Karpas-422 (cell line): ENCODE measurements around the gene ATP10B. TPM values are rescaled to one million over a fixed set of nuclear protein-coding genes. Genes with fewer than 3 reads are reported as not detected.

Experiments used
- DNase-seq: peaks from one replicate; pipeline ENCODE4 v3.0.0-alpha.2; 2015
- H2AFZ ChIP-seq: fragments of 200-600 bp; sonication (generic); 2 replicates; pipeline ENCODE4 v1.6.1; 2014; ENCODE audit warnings: antibody characterized with exemption, low read length, mixed read lengths
- H3K27ac ChIP-seq: fragments of 200-600 bp; sonication (generic); 2 replicates; pipeline ENCODE4 v1.5.1; 2014; ENCODE audit warnings: mild to moderate bottlenecking, low read length, moderate library complexity
- H3K27me3 ChIP-seq: fragments of 200-600 bp; sonication (generic); 2 replicates; pipeline ENCODE4 v1.6.1; 2014; ENCODE audit warnings: low read length, mixed read lengths
- H3K36me3 ChIP-seq: fragments of 200-600 bp; sonication (generic); 2 replicates; pipeline ENCODE4 v1.6.1; 2014; ENCODE audit warnings: low read length, mixed read lengths; ENCODE audit not compliant: insufficient read depth
- H3K4me1 ChIP-seq: fragments of 200-600 bp; sonication (generic); 2 replicates; pipeline ENCODE4 v1.6.1; 2014; ENCODE audit warnings: mild to moderate bottlenecking, low read length, mixed read lengths
- H3K4me2 ChIP-seq: fragments of 200-600 bp; sonication (generic); 2 replicates; pipeline ENCODE4 v1.6.1; 2014; ENCODE audit warnings: low read length, low read depth, mild to moderate bottlenecking; ENCODE audit not compliant: poor library complexity, severe bottlenecking
- H3K4me3 ChIP-seq: fragments of 200-600 bp; sonication (generic); 2 replicates; pipeline ENCODE4 v1.5.1; 2014; ENCODE audit warnings: mild to moderate bottlenecking, antibody characterized with exemption, low read length, mixed read lengths
- H3K79me2 ChIP-seq: fragments of 200-600 bp; sonication (generic); 2 replicates; pipeline ENCODE4 v1.6.1; 2014; ENCODE audit warnings: mild to moderate bottlenecking, low read length, mixed read lengths
- H3K9ac ChIP-seq: fragments of 200-600 bp; sonication (generic); 2 replicates; pipeline ENCODE4 v1.6.0; 2014; ENCODE audit warnings: low read length
- H3K9me2 ChIP-seq: fragments of 200-600 bp; sonication (generic), shearing (Covaris generic); replicated peaks from 2 replicates; pipeline ENCODE4 v1.6.0; 2014; ENCODE audit warnings: mild to moderate bottlenecking, low read length, moderate library complexity; ENCODE audit not compliant: insufficient read depth
- H3K9me3 ChIP-seq: fragments of 300-700, 200-600 bp; sonication (generic); 2 replicates; pipeline ENCODE4 v1.6.1; 2014; ENCODE audit warnings: low read length, mixed read lengths
- H4K20me1 ChIP-seq: fragments of 200-600 bp; sonication (generic); 2 replicates; pipeline ENCODE4 v1.6.1; 2014; ENCODE audit warnings: mild to moderate bottlenecking, antibody characterized with exemption, low read length, low read depth; ENCODE audit not compliant: insufficient read depth
- total RNA-seq: library from RNA; depleted of rRNA; stranded (reverse); fragments of >200 nt; shearing (Covaris generic); gene quantifications from 2 replicates; pipeline ENCODE4 v1.2.3, GENCODE V29; 2014; ENCODE audit warnings: low replicate concordance

Gene ATP10B
- total RNA-seq, 1 experiment from 2014 or later = not detected

DNA sequence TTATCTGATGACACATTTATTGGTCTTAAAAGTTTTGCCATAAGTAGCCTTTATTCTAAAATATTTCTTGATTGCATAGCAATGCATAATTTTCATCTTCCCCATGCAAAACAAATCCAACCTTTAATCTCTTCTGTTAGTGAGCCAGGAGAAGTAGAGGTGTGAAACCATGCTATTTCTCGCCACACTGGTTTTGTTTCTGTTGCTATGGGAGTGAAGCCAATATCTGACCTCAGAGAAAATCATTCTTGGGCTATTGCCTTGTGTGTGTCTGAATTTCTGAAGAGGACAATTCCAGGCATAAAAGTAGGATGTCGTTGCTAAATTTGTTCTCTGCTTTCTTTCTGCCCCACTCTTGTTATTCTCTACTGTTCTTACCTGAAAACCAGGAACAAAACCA is 246.7 kb downstream of the ATP10B start:
- Histone ChIP-seq H3K4me2 (no peak overlapping the region), H3K79me2 (no peaks in the 10 kb centered on the region), H3K4me3 (no peak overlapping the region), H3K27me3 (no peaks in the 10 kb centered on the region), H4K20me1 (no peaks in the 10 kb centered on the region), H3K9me2 (no peaks in the 10 kb centered on the region), H3K4me1 (no peaks in the 10 kb centered on the region), H3K9ac (no peak overlapping the region), H3K9me3 (no peaks in the 10 kb centered on the region), H3K27ac (no peak overlapping the region), H3K36me3 (no peaks in the 10 kb centered on the region), H2AFZ (no peak overlapping the region)
- DNase-seq = no peak

DNA sequence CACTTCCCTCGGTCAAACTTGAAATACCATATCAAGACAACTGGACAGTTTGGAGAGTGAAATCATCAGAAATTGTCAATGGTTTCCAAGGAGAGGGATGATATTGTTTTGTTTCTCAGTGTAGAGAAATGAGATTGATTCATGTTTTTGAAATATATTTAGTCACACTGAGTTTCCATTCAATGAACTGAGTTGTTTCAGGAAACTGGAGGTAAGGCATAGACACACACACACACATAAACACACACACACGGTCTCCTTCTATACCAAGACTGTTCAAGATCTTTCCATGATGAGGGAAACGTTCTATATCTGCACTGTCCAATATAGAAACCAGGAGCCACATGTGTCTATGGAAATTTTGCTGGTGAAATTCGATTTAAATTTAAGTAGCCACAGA is 247.5 kb downstream of the ATP10B start:
- Histone ChIP-seq H3K4me1 (no peaks in the 10 kb centered on the region), H3K36me3 (no peaks in the 10 kb centered on the region), H3K4me2 (no peak overlapping the region), H2AFZ (no peak overlapping the region), H3K9ac (no peak overlapping the region), H4K20me1 (no peaks in the 10 kb centered on the region), H3K79me2 (no peaks in the 10 kb centered on the region), H3K4me3 (no peak overlapping the region), H3K27ac (no peak overlapping the region), H3K27me3 (no peaks in the 10 kb centered on the region), H3K9me2 (no peaks in the 10 kb centered on the region), H3K9me3 (no peaks in the 10 kb centered on the region)
- no peak for DNase-seq

DNA sequence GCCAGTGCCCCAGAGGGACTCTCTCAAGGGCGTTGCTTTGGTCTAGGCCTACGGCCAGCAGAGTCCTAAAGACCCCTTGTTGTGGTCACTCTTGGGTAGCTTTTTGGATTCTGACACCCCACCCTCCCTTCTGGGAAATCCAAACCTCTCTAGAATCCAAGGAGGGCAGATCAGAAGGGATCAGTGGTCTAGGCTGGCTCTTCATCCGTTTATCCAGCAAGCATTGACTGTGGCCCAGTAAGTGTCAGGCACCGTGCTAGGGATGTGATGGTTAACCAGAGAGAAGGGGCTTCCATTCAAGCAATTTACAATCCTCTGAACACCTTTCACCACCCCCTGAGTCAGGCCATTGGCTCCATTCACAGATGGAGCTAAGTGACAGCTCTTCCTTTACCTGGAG is 249.3 kb downstream of the ATP10B start:
- H3K27me3 ChIP-seq = no peaks in the 10 kb centered on the region

DNA sequence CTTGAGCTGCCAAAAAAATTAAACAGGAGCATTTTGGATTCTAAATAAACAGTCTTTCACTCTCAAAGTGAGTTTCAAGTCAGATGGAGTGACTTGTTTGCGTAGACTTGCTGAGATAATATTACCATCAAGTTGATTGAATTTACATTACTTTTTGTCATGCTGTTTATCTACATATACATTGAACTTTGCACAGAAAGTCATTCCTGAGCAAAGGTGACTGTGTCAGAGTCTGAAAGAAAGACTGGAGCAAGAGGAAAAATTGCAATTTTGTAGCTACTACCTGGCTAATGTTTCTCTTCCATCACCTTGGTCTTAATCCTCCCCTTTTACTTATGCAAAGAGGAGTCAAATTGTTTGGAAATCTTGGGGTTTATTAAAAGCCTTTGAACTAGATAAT is 251.0 kb downstream of the ATP10B start:
- H3K27me3 ChIP-seq = no peaks in the 10 kb centered on the region
- no peaks in the 10 kb centered on the region for H3K9me2 ChIP-seq
- H3K9ac ChIP-seq = no peak overlapping the region
- no peak overlapping the region for H3K4me2 ChIP-seq
- DNase-seq = no peak
- no peaks in the 10 kb centered on the region for H3K36me3 ChIP-seq
- H4K20me1 ChIP-seq = no peaks in the 10 kb centered on the region
- H3K4me1 ChIP-seq = no peaks in the 10 kb centered on the region
- no peaks in the 10 kb centered on the region for H3K9me3 ChIP-seq
- H3K4me3 ChIP-seq = no peak overlapping the region
- no peak overlapping the region for H2AFZ ChIP-seq
- no peak overlapping the region for H3K27ac ChIP-seq
- H3K79me2 ChIP-seq = no peaks in the 10 kb centered on the region

More for the DNA sequence above, 249.3 kb downstream of the ATP10B start:
- DNase-seq = no peak
- H3K4me1 ChIP-seq = no peaks in the 10 kb centered on the region
- no peaks in the 10 kb centered on the region for H3K79me2 ChIP-seq
- H4K20me1 ChIP-seq = no peaks in the 10 kb centered on the region
- H2AFZ ChIP-seq = no peak overlapping the region
- H3K4me3 ChIP-seq = no peak overlapping the region
- H3K9me3 ChIP-seq = no peaks in the 10 kb centered on the region
- H3K9me2 ChIP-seq = no peaks in the 10 kb centered on the region
- no peaks in the 10 kb centered on the region for H3K36me3 ChIP-seq
- no peak overlapping the region for H3K9ac ChIP-seq
- no peak overlapping the region for H3K4me2 ChIP-seq
- no peak overlapping the region for H3K27ac ChIP-seq

DNA sequence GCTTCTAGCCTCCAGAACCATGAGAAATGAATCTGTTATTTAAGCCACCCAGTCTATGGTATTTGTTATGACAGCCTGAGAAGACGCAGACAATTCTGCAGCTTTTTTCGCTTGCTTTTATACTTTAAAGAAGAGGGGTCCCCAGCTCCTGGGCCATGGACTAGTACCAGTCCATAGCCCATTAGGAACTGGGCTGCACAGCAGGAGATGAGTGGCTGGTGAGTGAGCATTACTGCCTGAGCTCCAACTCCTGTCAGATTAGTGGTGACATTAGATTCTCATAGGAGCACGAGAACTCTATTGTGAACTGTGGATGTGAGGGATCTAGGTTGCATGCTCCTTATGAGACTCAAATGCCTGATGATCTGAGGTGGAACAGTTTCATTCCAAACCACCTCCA is 278.7 kb downstream of the ATP10B start:
- DNase-seq = no peak
- Histone ChIP-seq H3K27me3 (no peaks in the 10 kb centered on the region), H2AFZ (no peak overlapping the region), H3K4me2 (no peak overlapping the region), H3K9ac (no peak overlapping the region), H3K27ac (no peak overlapping the region), H3K4me1 (no peaks in the 10 kb centered on the region), H3K9me3 (no peaks in the 10 kb centered on the region), H3K79me2 (no peaks in the 10 kb centered on the region), H3K36me3 (no peaks in the 10 kb centered on the region), H3K9me2 (no peaks in the 10 kb centered on the region), H4K20me1 (no peaks in the 10 kb centered on the region), H3K4me3 (no peak overlapping the region)

DNA sequence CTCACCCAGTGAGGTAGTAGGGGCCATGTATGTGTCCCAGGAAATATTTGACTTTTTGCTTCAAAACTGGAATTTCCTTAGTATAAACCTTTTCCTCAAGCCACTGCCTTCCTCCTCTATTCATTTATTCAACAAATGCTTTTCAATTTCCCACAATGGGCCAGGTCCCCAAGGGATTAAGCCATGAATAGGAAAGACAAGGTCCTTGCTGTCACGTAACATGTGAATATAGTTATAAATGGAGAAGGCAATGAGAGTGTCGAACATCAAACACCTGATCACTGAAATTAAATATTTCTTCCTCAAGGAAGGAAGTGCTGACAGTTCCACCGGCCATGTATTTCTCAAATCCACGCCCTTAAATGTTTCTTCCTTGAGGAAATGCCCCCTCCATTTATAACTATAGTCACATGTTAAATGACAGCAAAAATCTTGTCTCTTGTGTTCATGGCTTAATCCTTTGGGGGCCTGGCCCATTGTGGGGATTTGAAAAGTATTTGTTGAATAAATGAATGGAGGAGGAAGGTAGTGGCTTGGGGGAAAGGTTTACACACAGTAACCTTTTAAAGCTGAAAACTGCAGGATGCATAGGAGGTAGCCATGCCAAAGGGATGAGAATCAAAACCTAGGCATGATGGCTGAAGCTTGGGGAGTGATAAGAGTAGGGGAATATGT is 284.8 kb downstream of the ATP10B start:
- no peaks in the 10 kb centered on the region for H3K36me3 ChIP-seq
- H3K4me1 ChIP-seq = no peaks in the 10 kb centered on the region
- no peaks in the 10 kb centered on the region for H3K9me3 ChIP-seq
- no peak overlapping the region for H3K4me3 ChIP-seq
- H3K27ac ChIP-seq = no peak overlapping the region
- no peaks in the 10 kb centered on the region for H4K20me1 ChIP-seq
- no peak for DNase-seq
- no peaks in the 10 kb centered on the region for H3K27me3 ChIP-seq
- no peak overlapping the region for H2AFZ ChIP-seq
- no peak overlapping the region for H3K4me2 ChIP-seq
- H3K9me2 ChIP-seq = no peaks in the 10 kb centered on the region
- no peaks in the 10 kb centered on the region for H3K79me2 ChIP-seq
- no peak overlapping the region for H3K9ac ChIP-seq

DNA sequence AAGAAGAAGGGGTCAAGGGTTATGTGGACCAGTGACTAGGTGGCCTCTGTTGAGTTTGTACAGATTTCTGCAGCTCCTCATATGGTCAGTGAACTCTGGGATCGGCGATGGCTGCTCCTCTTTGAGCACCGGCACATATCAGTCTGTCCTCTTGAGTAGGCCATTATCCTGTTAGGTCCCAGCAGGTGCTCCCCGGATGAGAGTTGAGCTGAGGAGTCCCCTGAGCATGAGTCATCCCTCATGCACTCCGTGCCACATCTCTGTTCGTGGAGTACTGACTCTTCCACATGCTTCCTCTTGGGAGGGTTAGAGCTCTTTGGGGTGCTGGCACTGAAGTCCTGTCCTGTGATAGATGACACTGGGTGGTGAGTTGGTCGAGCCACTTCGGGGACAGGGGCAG is 286.6 kb downstream of the ATP10B start:
- Histone ChIP-seq H3K36me3 (no peaks in the 10 kb centered on the region), H2AFZ (no peak overlapping the region), H4K20me1 (no peaks in the 10 kb centered on the region), H3K9me2 (no peaks in the 10 kb centered on the region), H3K4me2 (no peak overlapping the region), H3K4me3 (no peak overlapping the region), H3K79me2 (no peaks in the 10 kb centered on the region), H3K9ac (no peak overlapping the region), H3K9me3 (no peaks in the 10 kb centered on the region), H3K27ac (no peak overlapping the region), H3K27me3 (no peaks in the 10 kb centered on the region), H3K4me1 (no peaks in the 10 kb centered on the region)
- DNase-seq = no peak

DNA sequence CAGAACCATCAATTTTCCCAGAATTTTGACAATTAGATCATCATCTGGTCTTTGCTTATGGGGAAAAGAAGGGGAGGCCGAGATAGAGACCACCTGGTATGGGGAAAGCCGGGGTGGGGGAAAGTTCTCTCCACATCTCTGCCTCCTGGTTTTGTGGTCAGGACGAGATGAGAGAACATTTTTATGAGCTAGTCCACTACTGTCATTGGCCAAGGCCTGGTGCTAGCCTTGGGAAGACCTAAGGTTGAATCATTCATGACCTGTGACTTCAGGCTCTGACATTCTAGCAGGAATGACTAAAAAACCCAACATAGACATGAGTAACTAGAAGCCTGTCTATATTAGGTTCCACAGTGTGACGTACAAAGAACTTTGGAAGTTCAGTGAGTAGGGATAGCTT is 295.2 kb downstream of the ATP10B start:
- Histone ChIP-seq H3K36me3 (no peaks in the 10 kb centered on the region), H3K4me1 (no peaks in the 10 kb centered on the region), H4K20me1 (no peaks in the 10 kb centered on the region), H3K4me3 (no peak overlapping the region), H3K9me2 (no peaks in the 10 kb centered on the region), H3K79me2 (no peaks in the 10 kb centered on the region), H3K27ac (no peak overlapping the region), H3K9me3 (no peaks in the 10 kb centered on the region), H3K9ac (no peak overlapping the region), H3K27me3 (no peaks in the 10 kb centered on the region), H3K4me2 (no peak overlapping the region), H2AFZ (no peak overlapping the region)
- no peak for DNase-seq
